A549 (cell line): ENCODE data around the gene TENM3. TPM values are rescaled to one million over a fixed set of nuclear protein-coding genes. Genes with fewer than 3 reads are reported as not detected.

Experiments
- ATAC-seq, 2 experiments: fragments of 200-7000 bp in 1 of 2; fragments of >200 bp in 1 of 2; cut with Nextera tagmentation in 1 of 2; cut with Tn5 transposase in 1 of 2; 3 replicates each; pipeline versions ENCODE4 v1.8.0 to v1.9.1; 2018 to 2020; ENCODE audit warnings: mild to moderate bottlenecking in 1 of 2, moderate library complexity in 1 of 2
- CTCF ChIA-PET: fragments of 300-600 bp; sonication (Branson Sonifier 250); formaldehyde crosslinking; extraction: SDS; loops from one replicate; lab custom pipeline; 2021; ENCODE audit warnings: antibody characterized with exemption, inconsistent platforms; lab: Yijun Ruan, JAX
- POLR2A ChIA-PET: fragments of 350-600 bp; formaldehyde crosslinking; extraction: SDS; loops from one replicate; lab custom pipeline; 2021; ENCODE audit warnings: antibody characterized with exemption, inconsistent platforms; lab: Yijun Ruan, JAX
- DNase-seq, 2 experiments: peaks; one replicate each; pipeline versions ENCODE4 v3.0.0 to v3.0.0-alpha.2; 2011 to 2016; ENCODE audit warnings: low read depth in 1 of 2, low spot score in 1 of 2
- FAIRE-seq: peaks from 2 replicates; lab custom pipeline; 2011; peaks lifted over from hg19 to GRCh38; lab: Jason Lieb, UNC
- H3K27ac ChIP-seq, 2 experiments: fragments of >200 bp; sonication (Bioruptor Twin); formaldehyde crosslinking; 3 replicates each; pipeline ENCODE4 v1.5.1; 2016 to 2017
- H3K4me1 ChIP-seq: fragments of >200 bp; sonication (Bioruptor Twin); formaldehyde crosslinking; 3 replicates; pipeline ENCODE4 v1.6.1; 2016
- H3K4me2 ChIP-seq: fragments of >200 bp; sonication (Bioruptor Twin); formaldehyde crosslinking; 3 replicates; pipeline ENCODE4 v1.6.1; 2016
- H3K4me3 ChIP-seq: fragments of >200 bp; sonication (Bioruptor Twin); formaldehyde crosslinking; 3 replicates; pipeline ENCODE4 v1.5.1; 2016
- H3K9me3 ChIP-seq: fragments of >200 bp; sonication (Bioruptor Twin); formaldehyde crosslinking; 3 replicates; pipeline ENCODE4 v1.6.1; 2016
- ATOH8 ChIP-seq: fragments of 250-450 bp; sonication (Bioruptor Pico); IDR thresholded peaks from 2 replicates; pipeline ENCODE4 v1.5.0; 2020; ENCODE audit warnings: low read depth, mild to moderate bottlenecking, moderate library complexity
- BCL3 ChIP-seq: fragments of >200 bp; sonication (Bioruptor Twin); formaldehyde crosslinking; IDR thresholded peaks from 3 replicates; pipeline ENCODE4 v1.6.1; 2016
- CBX2 ChIP-seq: fragments of 200-600 bp; sonication (generic); IDR thresholded peaks from 2 replicates; pipeline ENCODE4 v1.6.1; 2016; ENCODE audit warnings: low read depth, mild to moderate bottlenecking, borderline replicate concordance
- CBX8 ChIP-seq: fragments of 200-600 bp; sonication (generic); IDR thresholded peaks from 2 replicates; pipeline ENCODE4 v1.6.1; 2016
- CEBPB ChIP-seq, 2 experiments: fragments of >200 bp in 1 of 2; sonication (Bioruptor Twin) in 1 of 2; formaldehyde crosslinking in 1 of 2; IDR thresholded peaks; 2 replicates each; pipeline ENCODE4 v1.6.1; 2012 to 2016
- E2F6 ChIP-seq: IDR thresholded peaks from 2 replicates; pipeline ENCODE4 v1.6.1; 2012; ENCODE audit warnings: low read depth, borderline replicate concordance
- EHF ChIP-seq: fragments of 250-450 bp; sonication (Bioruptor Pico); IDR thresholded peaks from 2 replicates; pipeline ENCODE4 v1.5.0; 2020; ENCODE audit warnings: mild to moderate bottlenecking
- ELK1 ChIP-seq: fragments of 150-350 bp; IDR thresholded peaks from 2 replicates; pipeline ENCODE4 v1.6.1; 2014; ENCODE audit warnings: low read depth, mild to moderate bottlenecking, low read length
- FOSB ChIP-seq: fragments of 250-450 bp; sonication (Bioruptor Pico); IDR thresholded peaks from 2 replicates; pipeline ENCODE4 v1.5.0; 2020; ENCODE audit warnings: mild to moderate bottlenecking, moderate library complexity
- FOSL2 ChIP-seq, 2 experiments: fragments of 450-650 bp in 1 of 2; fragments of >200 bp in 1 of 2; sonication (Bioruptor Twin) in 1 of 2; formaldehyde crosslinking; IDR thresholded peaks; 2 replicates each; pipeline versions ENCODE4 v1.5.0 to v1.6.1; 2016 to 2020; ENCODE audit warnings: mild to moderate bottlenecking in 1 of 2, moderate library complexity in 1 of 2
- FOXS1 ChIP-seq: fragments of 250-450 bp; sonication (Bioruptor Pico); IDR thresholded peaks from 2 replicates; pipeline ENCODE4 v1.5.0; 2020; ENCODE audit warnings: mild to moderate bottlenecking, moderate library complexity
- HOXB5 ChIP-seq: fragments of 250-450 bp; sonication (Bioruptor Pico); IDR thresholded peaks from 2 replicates; pipeline ENCODE4 v1.5.0; 2020; ENCODE audit warnings: mild to moderate bottlenecking, moderate library complexity
- JUN ChIP-seq, 2 experiments: fragments of >200 bp; sonication (Bioruptor Twin); formaldehyde crosslinking; IDR thresholded peaks; 2 replicates in 1 of 2; 3 replicates in 1 of 2; pipeline ENCODE4 v1.6.1; 2016 to 2017
- KDM5A ChIP-seq: fragments of 200-600 bp; sonication (generic); IDR thresholded peaks from 2 replicates; pipeline ENCODE4 v1.6.1; 2016; ENCODE audit warnings: antibody characterized with exemption, mild to moderate bottlenecking
- MAFK ChIP-seq: fragments of 450-650 bp; IDR thresholded peaks from 2 replicates; pipeline ENCODE4 v1.6.1; 2014; ENCODE audit not compliant: partially characterized antibody
- MYC ChIP-seq: IDR thresholded peaks from 2 replicates; pipeline ENCODE4 v1.6.1; 2012; ENCODE audit warnings: mild to moderate bottlenecking, inconsistent platforms, low read length, improper control_type of control experiment, borderline replicate concordance
- NPAS2 ChIP-seq: fragments of 250-450 bp; sonication (Bioruptor Pico); IDR thresholded peaks from 2 replicates; pipeline ENCODE4 v1.8.0; 2022; ENCODE audit warnings: mild to moderate bottlenecking, moderate library complexity, borderline replicate concordance
- NR3C1 ChIP-seq: fragments of >200 bp; sonication (Bioruptor Twin); formaldehyde crosslinking; IDR thresholded peaks from 3 replicates; pipeline ENCODE4 v1.6.1; 2017
- PBX3 ChIP-seq: IDR thresholded peaks from 2 replicates; pipeline ENCODE4 v1.6.1; 2012
- PHF8 ChIP-seq: fragments of 200-600 bp; sonication (generic); IDR thresholded peaks from 2 replicates; pipeline ENCODE4 v1.6.1; 2016; ENCODE audit warnings: low read depth, mild to moderate bottlenecking, antibody characterized with exemption, moderate library complexity, borderline replicate concordance
- POLR2A ChIP-seq: IDR thresholded peaks from 2 replicates; pipeline ENCODE4 v1.6.1; 2012; ENCODE audit warnings: mild to moderate bottlenecking, low read length
- RAD21 ChIP-seq, 2 experiments: fragments of >200 bp in 1 of 2; sonication (Bioruptor Twin) in 1 of 2; formaldehyde crosslinking in 1 of 2; IDR thresholded peaks in 1 of 2; conservative IDR thresholded peaks in 1 of 2; 2 replicates in 1 of 2; 3 replicates in 1 of 2; pipeline ENCODE4 v1.6.1; 2012 to 2018; ENCODE audit warnings: inconsistent platforms in 1 of 2
- RARB ChIP-seq: fragments of 250-450 bp; sonication (Bioruptor Pico); IDR thresholded peaks from 2 replicates; pipeline ENCODE4 v1.8.0; 2021; ENCODE audit warnings: mild to moderate bottlenecking, moderate library complexity
- RNF2 ChIP-seq: fragments of 200-600 bp; sonication (generic); IDR thresholded peaks from 2 replicates; pipeline ENCODE4 v1.6.1; 2016; ENCODE audit warnings: low read depth, mild to moderate bottlenecking, antibody characterized with exemption, moderate library complexity, borderline replicate concordance
- SREBF2 ChIP-seq: fragments of 450-650 bp; IDR thresholded peaks from 2 replicates; pipeline ENCODE4 v1.6.1; 2014; ENCODE audit warnings: mild to moderate bottlenecking, moderate library complexity
- TFCP2L1 ChIP-seq: fragments of 250-450 bp; sonication (Bioruptor Pico); IDR thresholded peaks from 2 replicates; pipeline ENCODE4 v1.5.0; 2021; ENCODE audit warnings: mild to moderate bottlenecking
- ZC3H11A ChIP-seq: fragments of 450-650 bp; IDR thresholded peaks from 2 replicates; pipeline ENCODE4 v1.6.1; 2014; ENCODE audit warnings: antibody characterized with exemption, mild to moderate bottlenecking
- ZNF302 ChIP-seq: fragments of 250-450 bp; sonication (Bioruptor Pico); IDR thresholded peaks from 2 replicates; pipeline ENCODE4 v1.9.0; 2021; ENCODE audit warnings: inconsistent platforms, mild to moderate bottlenecking, moderate library complexity
- WGBS: methylation state at CpG from one replicate; pipeline ENCODE4 v1.1.6; 2017; ENCODE audit errors: missing lambda C conversion rate; 5-methylcytosine and 5-hydroxymethylcytosine counted together
- polyA plus RNA-seq, 4 experiments: library from polyadenylated mRNA; depleted of rRNA in 3 of 4; stranded (reverse); fragments of >200 nt; fragmentation: RNase III in 1 of 4; extraction: RNeasy Plus Mini Kit Qiagen cat#74134 plus additional on column Dnase treatment in 1 of 4; gene quantifications; 2 replicates in 3 of 4; 3 replicates in 1 of 4; pipeline ENCODE4 v1.2.3, GENCODE V29; 2011 to 2017

The TENM3 gene
- polyA plus RNA-seq, 2 of the 4 experiments (the other 2 are of a cell fraction), result 2.4 to 7.3 TPM

GRCh38 chr4:182208526-182209050 is 34.6 kb upstream of the TENM3 start:
- ATAC-seq (no peak), DNase-seq (no peak), FAIRE-seq (no peak)
- 57% methylated on average over 5 of the region's 6 CpGs for WGBS
- Histone ChIP-seq H3K4me2 (peak overlapping the region; percentile 62), H3K9me3 (no peaks in the 10 kb centered on the region)
- TF ChIP-seq TFCP2L1 (CRISPR knock-in tag), result no peak
- no peak for TF ChIP-seq ZNF302 (CRISPR knock-in tag)
- TF ChIP-seq ELK1, result no peak
- no peak for TF ChIP-seq BCL3
- no peak for TF ChIP-seq RNF2
- TF ChIP-seq FOXS1 (CRISPR knock-in tag), result no peak
- TF ChIP-seq POLR2A, result no peak
- no peak for TF ChIP-seq EHF (CRISPR knock-in tag)
- no peak for TF ChIP-seq FOSB
- no peak for TF ChIP-seq HOXB5 (CRISPR knock-in tag)
- TF ChIP-seq KDM5A, result no peak
- no peak for TF ChIP-seq CBX8
- TF ChIP-seq PBX3, result no peak
- TF ChIP-seq, all 56 proteins: peak for 0
- POLR2A ChIA-PET, result no interaction called here
- CTCF ChIA-PET, result interaction anchor here (0.6 kb wide), 2 partner anchors 865 to 1355 kb away, joined by 3 read pairs; no protein-coding TSS in a partner anchor
- Histone ChIP-seq H3K4me3 (no peak overlapping the region), H3K27ac (peak overlapping the region; percentile 73 to 80), H3K4me1 (peaks cover 39% of the 10 kb centered on the region)

GRCh38 chr4:182212211-182212761 is 30.9 kb upstream of the TENM3 start:
- TF ChIP-seq NPAS2 (no peak), ELK1 (no peak), MAFK (no peak), JUN (IDR thresholded peaks at IDR 0.05) (no peak), SREBF2 (no peak), FOSL2 (IDR thresholded peaks at IDR 0.05) (no peak), FOSL2 (CRISPR knock-in tag; IDR thresholded peaks at IDR 0.05) (no peak), ZC3H11A (no peak)
- TF ChIP-seq, all 56 proteins: peak for 0
- FAIRE-seq (no peak), DNase-seq (no peak), ATAC-seq (no peak)
- Histone ChIP-seq H3K4me2 (peak overlapping the region; percentile 50), H3K27ac (peak overlapping the region; percentile 33 to 71; a peak in 4 of 6 replicates), H3K4me1 (peaks cover 27% of the 10 kb centered on the region), H3K9me3 (no peaks in the 10 kb centered on the region), H3K4me3 (no peak overlapping the region)
- 46% methylated on average over 11 of the region's 11 CpGs for WGBS
- CTCF ChIA-PET, result no interaction called here
- POLR2A ChIA-PET, result no interaction called here

GRCh38 chr4:182213004-182213403 is 30.2 kb upstream of the TENM3 start:
- ChIA-PET POLR2A (no interaction called here), CTCF (no interaction called here)
- peak overlapping the region; percentile 50 for H3K4me2 ChIP-seq
- TF ChIP-seq RAD21 (conservative IDR thresholded peaks at IDR 0.05 in 1 of 2, IDR thresholded peaks at IDR 0.05 in 1 of 2), result no peak
- TF ChIP-seq MYC, result no peak
- no peak for TF ChIP-seq SREBF2
- no peak for TF ChIP-seq RNF2
- TF ChIP-seq PHF8, result no peak
- no peak for TF ChIP-seq FOXS1 (CRISPR knock-in tag)
- no peak for TF ChIP-seq NR3C1
- TF ChIP-seq HOXB5 (CRISPR knock-in tag), result no peak
- TF ChIP-seq CBX2, result no peak
- no peak for TF ChIP-seq KDM5A
- no peak for TF ChIP-seq EHF (CRISPR knock-in tag)
- TF ChIP-seq CEBPB (IDR thresholded peaks at IDR 0.05), result no peak
- no peak for TF ChIP-seq E2F6
- no peak for TF ChIP-seq RARB
- TF ChIP-seq ATOH8 (CRISPR knock-in tag), result no peak

More at GRCh38 chr4:182213004-182213403, 30.2 kb upstream of the TENM3 start:
- Histone ChIP-seq H3K27ac (peak overlapping the region; percentile 33 to 71; a peak in 4 of 6 replicates), H3K4me1 (peaks cover 21% of the 10 kb centered on the region; the same call in 2 of the 3 replicates), H3K4me3 (no peak overlapping the region), H3K9me3 (no peaks in the 10 kb centered on the region)
- no peak for FAIRE-seq
- WGBS, result 54% methylated on average over 1 of the region's 1 CpG
- ATAC-seq, result no peak
- no peak for DNase-seq
